HCT116 (cell line): ENCODE data around the gene ABCC5. TPM values are rescaled to one million over a fixed set of nuclear protein-coding genes. Genes with fewer than 3 reads are reported as not detected.
"Not testable (repeated sequence)": the region's sequence is repeated elsewhere in the genome, so short reads cannot be mapped to it uniquely, and the experiment has no call there.

Experiments used
- ATAC-seq: fragments of 200-7000 bp; cut with Tn5 transposase; 2 replicates; pipeline ENCODE4 v1.9.1; 2020; ENCODE audit warnings: mild to moderate bottlenecking, moderate library complexity
- BruUV-seq: library from RNA; stranded (reverse); fragments of 400-500 nt; replicated peaks from 2 replicates; lab custom pipeline; 2021; lab: Mats Ljungman, UMichigan
- CTCF ChIA-PET: fragments of 300-600 bp; sonication (Branson Sonifier 250); formaldehyde crosslinking; loops from one replicate; lab custom pipeline; 2021; ENCODE audit warnings: antibody characterized with exemption; lab: Charles Lee
- POLR2A ChIA-PET: fragments of 300-600, 350-600 bp; sonication (Branson Sonifier 250); formaldehyde crosslinking; loops from one replicate; lab custom pipeline; 2021; ENCODE audit warnings: antibody characterized with exemption; lab: Charles Lee
- RAD21 ChIA-PET, 2 experiments: fragments of 300-600 bp; sonication (Branson Sonifier 250); formaldehyde crosslinking; loops; one replicate each; lab custom pipeline; 2023; ENCODE audit warnings: low total read pairs in 2 of 2; ENCODE audit not compliant: uncharacterized antibody in 2 of 2, unreplicated experiment in 2 of 2, low non-redundant PET in 1 of 2; lab: Charles Lee
- DNase-seq: peaks from one replicate; pipeline ENCODE4 v3.0.0-alpha.2; 2010; ENCODE audit warnings: low read depth, low spot score
- H2AFZ ChIP-seq: fragments of 200-600 bp; shearing (Covaris generic), sonication (generic); 2 replicates; pipeline ENCODE4 v1.6.1; 2017; ENCODE audit warnings: low read depth, mixed run types, mixed read lengths, antibody characterized with exemption, low read length; ENCODE audit not compliant: poor library complexity, severe bottlenecking
- H3K27ac ChIP-seq: 2 replicates; pipeline ENCODE4 v1.5.1; 2012; ENCODE audit warnings: low read depth, low read length
- H3K27me3 ChIP-seq: fragments of 200-600 bp; sonication (generic); 2 replicates; pipeline ENCODE4 v1.6.1; 2016; ENCODE audit warnings: mixed run types, low read length, mixed read lengths; ENCODE audit not compliant: insufficient read depth
- H3K36me3 ChIP-seq, 2 experiments: fragments of 200-500 bp in 1 of 2; fragments of 200-600 bp in 1 of 2; sonication (Bioruptor generic) in 1 of 2; sonication (generic) in 1 of 2; 2 replicates each; pipeline versions ENCODE4 v1.5.1 to v1.6.1; 2014 to 2016; ENCODE audit warnings: low read length in 2 of 2, inconsistent platforms in 1 of 2, mixed read lengths in 1 of 2, mixed run types in 1 of 2; ENCODE audit not compliant: insufficient read depth in 2 of 2, control insufficient read depth in 1 of 2
- H3K4me1 ChIP-seq, 2 experiments: fragments of 200-600 bp in 1 of 2; sonication (generic) in 1 of 2; 2 replicates each; pipeline versions ENCODE4 v1.5.1 to v1.6.1; 2012 to 2017; ENCODE audit warnings: low read length in 2 of 2, inconsistent platforms in 1 of 2, mild to moderate bottlenecking in 1 of 2, mixed read lengths in 1 of 2, mixed run types in 1 of 2, moderate library complexity in 1 of 2; ENCODE audit not compliant: insufficient read depth in 2 of 2, control insufficient read depth in 1 of 2
- H3K4me2 ChIP-seq: fragments of 200-600 bp; sonication (generic); 2 replicates; pipeline ENCODE4 v1.6.1; 2017; ENCODE audit warnings: mixed run types, low read length, mixed read lengths
- H3K4me3 ChIP-seq, 2 experiments: fragments of 200-600 bp in 1 of 2; sonication (generic) in 1 of 2; replicated peaks in 1 of 2; 2 replicates each; pipeline ENCODE4 v1.5.1; 2011 to 2016; ENCODE audit warnings: low read length in 2 of 2, control low read depth in 1 of 2, low read depth in 1 of 2, mild to moderate bottlenecking in 1 of 2, mixed read lengths in 1 of 2, mixed run types in 1 of 2
- H3K79me2 ChIP-seq: fragments of 200-600 bp; sonication (generic); 2 replicates; pipeline ENCODE4 v1.6.1; 2017; ENCODE audit warnings: mild to moderate bottlenecking, mixed run types, low read length, moderate library complexity, mixed read lengths; ENCODE audit not compliant: insufficient read depth
- H3K9ac ChIP-seq: fragments of 200-600 bp; sonication (generic); 2 replicates; pipeline ENCODE4 v1.6.1; 2016; ENCODE audit warnings: low read length, mixed read lengths
- H3K9me2 ChIP-seq: fragments of 200-600 bp; sonication (generic), shearing (Covaris generic); 2 replicates; pipeline ENCODE4 v1.6.1; 2017; ENCODE audit warnings: mixed run types, mild to moderate bottlenecking, moderate library complexity; ENCODE audit not compliant: insufficient read depth
- H3K9me3 ChIP-seq, 2 experiments: fragments of 200-500 bp in 1 of 2; fragments of 200-600 bp in 1 of 2; sonication (Bioruptor generic) in 1 of 2; sonication (generic) in 1 of 2; 2 replicates each; pipeline ENCODE4 v1.6.1; 2014 to 2017; ENCODE audit warnings: low read length in 2 of 2, mixed read lengths in 2 of 2, inconsistent platforms in 1 of 2, low read depth in 1 of 2, mild to moderate bottlenecking in 1 of 2, mixed run types in 1 of 2, moderate library complexity in 1 of 2; ENCODE audit not compliant: control insufficient read depth in 1 of 2, insufficient read depth in 1 of 2
- H4K20me1 ChIP-seq: fragments of 200-600 bp; sonication (generic), shearing (Covaris generic); 2 replicates; pipeline ENCODE4 v1.6.1; 2017; ENCODE audit warnings: mixed run types, mild to moderate bottlenecking, moderate library complexity; ENCODE audit not compliant: insufficient read depth
- CBX3 ChIP-seq: IDR thresholded peaks from 2 replicates; pipeline ENCODE4 v1.6.1; 2012; ENCODE audit warnings: low read depth
- CEBPB ChIP-seq: IDR thresholded peaks from 2 replicates; pipeline ENCODE4 v1.6.1; 2012; ENCODE audit warnings: low read depth
- EZH2 ChIP-seq: fragments of 200-600 bp; sonication (generic); IDR thresholded peaks from 2 replicates; pipeline ENCODE4 v1.6.1; 2017; ENCODE audit warnings: antibody characterized with exemption, mixed run types
- JUND ChIP-seq: IDR thresholded peaks from 2 replicates; pipeline ENCODE4 v1.6.1; 2012
- POLR2A ChIP-seq: IDR thresholded peaks from 2 replicates; pipeline ENCODE4 v1.7.0; 2011; ENCODE audit warnings: borderline replicate concordance; ENCODE audit not compliant: insufficient read depth, insufficient read length; ENCODE audit errors: extremely low read depth
- POLR2AphosphoS5 ChIP-seq: IDR thresholded peaks from 2 replicates; pipeline ENCODE4 v1.6.1; 2011; ENCODE audit warnings: mild to moderate bottlenecking, low read depth, low read length, moderate library complexity
- RAD21 ChIP-seq: IDR thresholded peaks from 2 replicates; pipeline ENCODE4 v1.6.1; 2012; ENCODE audit warnings: low read depth, mild to moderate bottlenecking
- REST ChIP-seq: IDR thresholded peaks from 2 replicates; pipeline ENCODE4 v1.6.1; 2012; ENCODE audit warnings: low read depth
- SIN3A ChIP-seq: IDR thresholded peaks from 2 replicates; pipeline ENCODE4 v1.6.1; 2012; ENCODE audit warnings: low read depth
- SRF ChIP-seq: IDR thresholded peaks from 2 replicates; pipeline ENCODE4 v1.6.1; 2012; ENCODE audit warnings: low read depth
- ZFX ChIP-seq: fragments of 450-650 bp; IDR thresholded peaks from 2 replicates; pipeline ENCODE4 v1.6.1; 2017
- intact Hi-C: fragments of 100-400 bp; cut with micrococcal nuclease; formaldehyde crosslinking; loops from 2 replicates; pipeline ENCODE4 v1.10.0; 2022
- total RNA-seq: library from RNA; stranded (reverse); gene quantifications from one replicate; pipeline ENCODE4 v1.2.1, GENCODE V29; 2021; ENCODE audit not compliant: unreplicated experiment

The ABCC5 gene
- total RNA-seq, 1 experiment from 2014 or later, result 16.9 TPM

DNA sequence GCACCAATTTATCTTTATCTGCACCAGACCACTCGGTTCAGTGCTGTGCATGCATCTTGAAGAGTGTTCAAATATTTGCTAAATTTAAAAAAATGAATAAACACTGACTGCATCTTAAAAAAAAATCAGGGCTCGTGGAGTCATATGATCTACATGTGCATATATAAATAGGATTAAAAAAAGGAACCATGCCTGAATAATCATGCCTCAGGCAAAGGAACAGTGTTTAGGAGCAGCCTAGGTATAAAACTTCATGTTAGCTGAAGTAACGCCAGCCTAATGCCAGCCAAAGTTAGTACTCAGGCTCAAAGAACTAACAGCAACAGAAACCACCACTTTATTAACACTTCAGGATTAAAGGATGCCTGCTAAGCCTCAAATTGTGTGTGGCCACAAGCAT, 9.5 kb downstream of the ABCC5 start:
- Histone ChIP-seq H3K79me2 (no peaks in the 10 kb centered on the region), H3K27ac (no peak overlapping the region), H3K27me3 (no peaks in the 10 kb centered on the region), H2AFZ (no peak overlapping the region), H3K4me2 (no peak overlapping the region), H4K20me1 (no peaks in the 10 kb centered on the region), H3K9me3 (no peaks in the 10 kb centered on the region), H3K4me1 (peaks cover 14 to 20% of the 10 kb centered on the region in 2 experiments), H3K9me2 (no peaks in the 10 kb centered on the region)
- ATAC-seq, result no peak
- ChIA-PET POLR2A (no interaction called here), CTCF (no interaction called here), RAD21 (no interaction called here)
- intact Hi-C loops, result no loop called here
- no TSS peak for BruUV-seq
- TF ChIP-seq CBX3, result no peak
- TF ChIP-seq REST, result no peak
- no peak for TF ChIP-seq RAD21
- no peak for TF ChIP-seq SIN3A
- no peak for TF ChIP-seq SRF
- no peak for TF ChIP-seq ZFX
- TF ChIP-seq POLR2A, result no peak
- no peak for TF ChIP-seq EZH2
- TF ChIP-seq CEBPB, result no peak
- TF ChIP-seq POLR2AphosphoS5, result no peak
- TF ChIP-seq JUND, result no peak
- TF ChIP-seq, all 23 proteins: peak for 0
- H3K9ac ChIP-seq, result no peak overlapping the region
- H3K4me3 ChIP-seq, result no peak overlapping the region
- H3K36me3 ChIP-seq, result no peaks in the 10 kb centered on the region
- no peak for DNase-seq

DNA sequence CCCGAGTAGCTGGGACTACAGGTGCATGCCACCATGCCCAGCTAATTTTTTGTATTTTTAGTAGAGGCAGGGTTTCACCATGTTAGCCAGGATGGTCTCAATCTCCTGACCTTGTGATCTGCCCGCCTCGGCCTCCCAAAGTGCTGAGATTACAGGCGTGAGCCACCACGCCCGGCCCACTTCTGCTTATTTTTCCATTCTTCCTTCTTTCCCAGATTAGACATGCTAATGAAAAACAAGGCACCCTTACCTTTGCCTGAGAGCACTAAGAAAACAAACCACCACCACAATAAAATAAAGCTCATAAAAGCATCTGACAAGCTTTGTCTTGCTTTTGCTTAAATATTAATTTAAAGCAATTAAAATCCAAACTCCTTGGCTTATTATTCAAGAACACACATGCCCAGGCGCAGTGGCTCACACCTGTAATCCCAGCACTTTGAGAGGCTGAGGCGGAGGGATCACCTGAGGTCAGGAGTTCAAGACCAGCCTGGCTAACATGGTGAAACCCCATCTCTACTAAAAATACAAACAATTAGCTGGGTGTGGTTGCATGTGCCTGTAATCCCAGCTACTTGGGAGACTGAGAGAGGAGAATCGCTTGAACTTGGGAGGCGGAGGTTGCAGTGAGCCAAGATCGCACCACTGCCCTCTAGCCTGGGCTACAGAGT, 10.4 kb downstream of the ABCC5 start:
- H2AFZ ChIP-seq, H3K27ac ChIP-seq, intact Hi-C loops, DNase-seq, H3K9me3 ChIP-seq, H4K20me1 ChIP-seq, H3K9ac ChIP-seq, H3K27me3 ChIP-seq, BruUV-seq, ATAC-seq, H3K36me3 ChIP-seq, H3K4me3 ChIP-seq, H3K79me2 ChIP-seq, H3K9me2 ChIP-seq, H3K4me2 ChIP-seq, RAD21 ChIA-PET, POLR2A ChIA-PET: not testable (repeated sequence)
- CTCF ChIA-PET, result interaction anchor here (1.1 to 1.8 kb wide), 2 partner anchors 9 to 11 kb away, joined by 3 to 8 read pairs; partner anchors contain the start of gene ABCC5
- peaks cover 14 to 20% of the 10 kb centered on the region in 2 experiments for H3K4me1 ChIP-seq
